ENCODE results near the gene KLHL11.
A peak's percentile ranks its signal among the peaks of the same experiment; 100 is the strongest.

The KLHL11 gene

GRCh38 chr17:41864836-41865595 lies at the start of gene KLHL11:
KLHL11 (minus strand) TSS chr17:41865423; CDS start chr17:41865370, 53 bp downstream.
- no peak for TF ChIP-seq CTCF (IDR thresholded peaks at IDR 0.05; ENCODE audit: extremely low read depth, missing control alignments)

GRCh38 chr17:41915020-41915419 lies 49.8 kb upstream of the KLHL11 start:
- DNase-seq (ENCODE audit: low spot score) = no peak
- no peak for TF ChIP-seq CTCF (IDR thresholded peaks at IDR 0.05; ENCODE audit: extremely low read depth, missing control alignments)

More at GRCh38 chr17:41864836-41865595, at the start of gene KLHL11:
- peak; percentile 96 for DNase-seq (ENCODE audit: low spot score)

GRCh38 chr17:41914358-41914766 lies 49.1 kb upstream of the KLHL11 start:
- DNase-seq (ENCODE audit: low spot score) = no peak
- TF ChIP-seq CTCF (IDR thresholded peaks at IDR 0.05; ENCODE audit: extremely low read depth, missing control alignments) = no peak

- DNase-seq (ENCODE audit: low spot score) = no peak
- no peak for TF ChIP-seq CTCF (IDR thresholded peaks at IDR 0.05; ENCODE audit: extremely low read depth, missing control alignments)
These were observed 48.6 kb upstream of the KLHL11 start for GRCh38 chr17:41913798-41914197.

GRCh38 chr17:41912925-41913324 lies 47.7 kb upstream of the KLHL11 start:
- no peak for DNase-seq (ENCODE audit: low spot score)

GRCh38 chr17:41910701-41911391 lies 45.6 kb upstream of the KLHL11 start:
- no peak for DNase-seq (ENCODE audit: low spot score)

More at GRCh38 chr17:41912925-41913324, 47.7 kb upstream of the KLHL11 start:
- TF ChIP-seq CTCF (IDR thresholded peaks at IDR 0.05; ENCODE audit: extremely low read depth, missing control alignments) = no peak

More at GRCh38 chr17:41910701-41911391, 45.6 kb upstream of the KLHL11 start:
- no peak for TF ChIP-seq CTCF (IDR thresholded peaks at IDR 0.05; ENCODE audit: extremely low read depth, missing control alignments)
